Epithelial cell of proximal tubule (primary cell): ENCODE results near the gene TBC1D8. TPM values are rescaled to one million over a fixed set of nuclear protein-coding genes. Genes with fewer than 3 reads are reported as not detected.

ENCODE experiments used
- DNase-seq: peaks from one replicate; pipeline ENCODE4 v3.0.0-alpha.2; 2011; ENCODE audit warnings: low read depth
- H3K4me3 ChIP-seq: 2 replicates; pipeline ENCODE4 v1.5.1; 2011; ENCODE audit warnings: low read depth, mild to moderate bottlenecking, low read length
- CTCF ChIP-seq: conservative IDR thresholded peaks from 2 replicates; pipeline ENCODE4 v1.5.1; 2012; ENCODE audit warnings: low read depth, mild to moderate bottlenecking, low read length
- total RNA-seq: library from RNA; depleted of rRNA; stranded (reverse); fragments of >200 nt; gene quantifications from 2 replicates; pipeline ENCODE4 v1.2.3, GENCODE V29; 2015

Gene TBC1D8
- total RNA-seq, 1 donor from 2014 or later: 20.5 TPM

- no peak for DNase-seq
- H3K4me3 ChIP-seq: no peak overlapping the region
- TF ChIP-seq CTCF: no peak
These were observed 2.0 kb upstream of the TBC1D8 start for GRCh38 chr2:101153077-101153707.

- peak overlapping the region; percentile 55 for H3K4me3 ChIP-seq
- no peak for DNase-seq
- TF ChIP-seq CTCF: peak; percentile 81
These were observed 1.3 kb upstream of the TBC1D8 start for GRCh38 chr2:101152272-101153076.

- no peak for TF ChIP-seq CTCF
- peak overlapping the region; percentile 55 for H3K4me3 ChIP-seq
- DNase-seq: no peak
These were observed 683 bp upstream of the TBC1D8 start for GRCh38 chr2:101151859-101152271.

GRCh38 chr2:101150306-101151145 is 656 bp downstream of the TBC1D8 start:
- DNase-seq: no peak
- peak overlapping the region; percentile 81 for H3K4me3 ChIP-seq
- peak; percentile 7 for TF ChIP-seq CTCF

GRCh38 chr2:101149241-101150192 is 1.7 kb downstream of the TBC1D8 start:
- no peak for TF ChIP-seq CTCF
- peak overlapping the region; percentile 81 for H3K4me3 ChIP-seq
- DNase-seq: no peak

GRCh38 chr2:101148777-101149176 is 2.4 kb downstream of the TBC1D8 start:
- H3K4me3 ChIP-seq: peak overlapping the region; percentile 81
- DNase-seq: no peak
- no peak for TF ChIP-seq CTCF
